Ascending aorta (tissue), 2 donors: ENCODE data around the gene PREX1. TPM values are rescaled to one million over a fixed set of nuclear protein-coding genes. Genes with fewer than 3 reads are reported as not detected.

Experiments used
- DNase-seq, 2 donors: peaks; one replicate each; pipeline ENCODE4 v3.0.0-alpha.2; 2019; ENCODE audit warnings: low spot score in 2 of 2
- H3K27ac ChIP-seq, 2 donors: fragments of 200-600 bp; sonication (generic); one replicate each; pipeline ENCODE4 v1.5.1; 2016 to 2017; ENCODE audit warnings: mild to moderate bottlenecking in 1 of 2
- H3K27me3 ChIP-seq: fragments of 200-600 bp; sonication (generic); one replicate; pipeline ENCODE4 v1.5.1; 2017
- H3K36me3 ChIP-seq, 2 donors: fragments of 200-600 bp; sonication (generic); one replicate each; pipeline ENCODE4 v1.5.1; 2016
- H3K4me1 ChIP-seq, 2 donors: fragments of 200-600 bp; sonication (generic); one replicate each; pipeline ENCODE4 v1.5.1; 2016 to 2017; ENCODE audit warnings: mild to moderate bottlenecking in 1 of 2
- H3K4me3 ChIP-seq, 2 donors: fragments of 200-600 bp; sonication (generic); one replicate each; pipeline ENCODE4 v1.5.1; 2016 to 2017; ENCODE audit warnings: mild to moderate bottlenecking in 1 of 2
- H3K9me3 ChIP-seq, 2 donors: fragments of 200-600 bp; sonication (generic); one replicate each; pipeline ENCODE4 v1.5.1; 2016
- intact Hi-C: fragments of 100-400 bp; cut with DNase I; formaldehyde crosslinking; loops from one replicate; pipeline ENCODE4 v1.15.1; 2023
- total RNA-seq: library from RNA; depleted of rRNA; stranded (reverse); fragments of >200 nt; gene quantifications from one replicate; pipeline ENCODE4 v1.1.0, GENCODE V29; 2016
- TF ChIP-seq, protein P1 (sequence below), 3 experiments: fragments of 200-600 bp in 2 of 3; fragments of 450-650 bp in 1 of 3; sonication (generic) in 2 of 3; IDR thresholded peaks; one replicate each; pipeline ENCODE4 v1.5.1; 2016 to 2019; ENCODE audit warnings: antibody characterized with exemption in 3 of 3, mild to moderate bottlenecking in 1 of 3, moderate library complexity in 1 of 3

Gene PREX1
- total RNA-seq, 1 donor from 2014 or later, result 75.4 TPM

DNA sequence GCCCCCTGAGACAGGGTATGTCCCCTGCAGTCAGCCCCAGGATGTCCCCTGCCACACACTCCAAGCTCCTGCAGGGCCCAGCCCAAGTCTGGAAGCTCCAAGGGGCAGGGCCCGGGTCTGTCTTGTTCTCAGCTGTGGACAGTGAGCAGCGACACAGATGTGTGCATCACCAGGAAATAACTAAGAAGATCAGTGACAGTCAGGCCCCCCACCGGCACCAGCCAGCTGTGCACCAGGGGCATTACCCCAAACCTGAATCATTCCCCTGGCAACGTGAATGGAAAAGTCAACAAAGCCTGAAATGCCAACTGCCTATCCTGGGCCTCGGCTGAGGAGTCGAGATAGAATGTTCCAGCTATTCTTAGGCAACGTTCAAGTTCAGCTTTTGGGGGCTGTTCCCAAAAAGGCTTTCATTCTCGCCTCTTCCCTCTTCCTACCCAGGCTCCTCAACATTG is 105.0 kb downstream of the PREX1 start:
- intact Hi-C loops, result loop anchor here (1.0 to 5.0 kb wide), 6 partner anchors 40 to 324 kb away; partner anchors contain the start of genes ARFGEF2, CSE1L and PREX1
- TF ChIP-seq, protein P1, sequence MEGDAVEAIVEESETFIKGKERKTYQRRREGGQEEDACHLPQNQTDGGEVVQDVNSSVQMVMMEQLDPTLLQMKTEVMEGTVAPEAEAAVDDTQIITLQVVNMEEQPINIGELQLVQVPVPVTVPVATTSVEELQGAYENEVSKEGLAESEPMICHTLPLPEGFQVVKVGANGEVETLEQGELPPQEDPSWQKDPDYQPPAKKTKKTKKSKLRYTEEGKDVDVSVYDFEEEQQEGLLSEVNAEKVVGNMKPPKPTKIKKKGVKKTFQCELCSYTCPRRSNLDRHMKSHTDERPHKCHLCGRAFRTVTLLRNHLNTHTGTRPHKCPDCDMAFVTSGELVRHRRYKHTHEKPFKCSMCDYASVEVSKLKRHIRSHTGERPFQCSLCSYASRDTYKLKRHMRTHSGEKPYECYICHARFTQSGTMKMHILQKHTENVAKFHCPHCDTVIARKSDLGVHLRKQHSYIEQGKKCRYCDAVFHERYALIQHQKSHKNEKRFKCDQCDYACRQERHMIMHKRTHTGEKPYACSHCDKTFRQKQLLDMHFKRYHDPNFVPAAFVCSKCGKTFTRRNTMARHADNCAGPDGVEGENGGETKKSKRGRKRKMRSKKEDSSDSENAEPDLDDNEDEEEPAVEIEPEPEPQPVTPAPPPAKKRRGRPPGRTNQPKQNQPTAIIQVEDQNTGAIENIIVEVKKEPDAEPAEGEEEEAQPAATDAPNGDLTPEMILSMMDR (IDR thresholded peaks at IDR 0.05), result peak; percentile 26 to 38 (median 31)
- Histone ChIP-seq H3K4me3 (peak overlapping the region in 1 of 2 donors; percentile 39), H3K27me3 (no peaks in the 10 kb centered on the region), H3K36me3 (no peaks in the 10 kb centered on the region), H3K9me3 (no peaks in the 10 kb centered on the region), H3K4me1 (peaks cover 27 to 69% of the 10 kb centered on the region in 2 donors), H3K27ac (peak overlapping the region; percentile 90 to 97)
- peak; percentile 36 to 93 for DNase-seq

DNA sequence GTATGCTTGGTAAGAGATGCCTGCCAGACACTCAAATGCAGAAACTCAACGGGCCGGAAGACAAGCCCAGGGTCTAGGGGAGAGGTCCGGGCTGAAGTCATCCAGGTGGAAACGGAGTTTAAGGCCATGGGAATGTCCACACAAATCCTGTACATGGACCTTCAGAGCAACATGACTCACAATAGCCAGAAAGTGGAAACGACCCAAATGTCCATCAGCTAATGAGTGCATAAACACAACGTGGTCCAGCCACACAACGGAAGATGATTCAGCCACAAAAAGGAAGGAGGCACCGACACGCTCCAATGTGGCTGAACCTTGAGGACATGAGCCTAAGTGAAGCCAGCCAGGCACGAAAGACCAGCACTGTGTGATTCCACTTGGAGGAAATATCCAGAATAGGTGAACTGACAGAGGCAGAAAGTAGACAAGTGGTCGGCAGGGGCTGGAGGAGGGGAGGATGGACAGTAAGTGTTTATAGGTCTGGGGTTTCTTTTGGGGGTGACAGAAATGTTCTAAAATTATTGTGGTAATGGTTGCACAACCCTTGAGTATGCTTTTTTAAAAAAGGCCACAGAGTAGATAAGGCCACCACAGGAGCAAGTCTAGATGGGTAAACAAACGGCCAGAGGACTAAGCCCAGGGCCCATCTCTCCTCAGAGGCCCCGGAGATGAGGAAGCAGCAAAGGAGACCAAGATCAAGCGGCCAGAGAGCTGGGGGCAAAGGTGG is 105.6 kb downstream of the PREX1 start:
- DNase-seq, result peak; percentile 72 to 93
- TF ChIP-seq, protein P1 (IDR thresholded peaks at IDR 0.05), result no peak
- Histone ChIP-seq H3K36me3 (no peaks in the 10 kb centered on the region), H3K9me3 (no peaks in the 10 kb centered on the region), H3K4me1 (peaks cover 27 to 70% of the 10 kb centered on the region in 2 donors), H3K27me3 (no peaks in the 10 kb centered on the region), H3K27ac (peak overlapping the region; percentile 90 to 97), H3K4me3 (peak overlapping the region in 1 of 2 donors; percentile 35)
- intact Hi-C loops, result loop anchor here (2.0 to 5.0 kb wide), 5 partner anchors 39 to 325 kb away; partner anchors contain the start of genes ARFGEF2, CSE1L and PREX1

DNA sequence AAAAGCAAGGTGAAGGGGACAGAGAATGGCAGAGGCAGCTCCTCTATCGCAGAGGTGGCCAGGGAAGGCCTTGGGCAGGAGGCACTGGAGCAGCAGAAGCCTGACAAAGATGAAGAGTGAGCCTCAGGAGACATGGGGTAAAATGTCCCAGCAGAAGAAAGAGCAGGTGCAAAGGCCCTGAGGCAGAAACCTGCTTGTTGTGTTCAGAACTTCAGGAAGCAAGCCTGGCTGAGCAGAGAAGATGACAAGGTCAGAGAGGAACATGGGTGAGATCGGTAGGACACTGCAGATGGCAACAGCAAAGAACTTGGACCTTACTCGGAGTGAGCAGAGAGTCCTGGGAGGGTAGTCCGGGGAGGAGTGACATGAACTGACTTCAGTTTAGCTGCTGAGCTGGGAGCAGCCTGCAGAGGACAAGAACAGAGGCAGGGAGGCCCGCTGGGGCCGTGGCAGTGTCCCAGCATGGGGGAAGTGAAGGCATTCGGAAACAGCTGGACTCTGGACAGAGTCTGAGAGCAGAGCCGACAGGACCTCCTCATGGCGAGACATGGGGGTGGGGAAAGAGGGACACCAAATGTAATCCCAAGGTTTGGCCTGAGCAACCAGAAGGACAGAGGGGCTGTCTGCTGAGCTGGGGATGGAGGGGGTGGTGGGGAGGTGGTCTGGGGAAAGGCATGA is 106.3 kb downstream of the PREX1 start:
- Histone ChIP-seq H3K27ac (peak overlapping the region; percentile 90 to 97), H3K4me3 (no peak overlapping the region), H3K4me1 (peaks cover 27 to 69% of the 10 kb centered on the region in 2 donors), H3K36me3 (no peaks in the 10 kb centered on the region), H3K9me3 (no peaks in the 10 kb centered on the region), H3K27me3 (no peaks in the 10 kb centered on the region)
- intact Hi-C loops, result loop anchor here (1.0 to 5.0 kb wide), 6 partner anchors 17 to 325 kb away; partner anchors contain the start of genes ARFGEF2, CSE1L and PREX1
- DNase-seq, result no peak
- TF ChIP-seq, protein P1 (IDR thresholded peaks at IDR 0.05), result no peak

DNA sequence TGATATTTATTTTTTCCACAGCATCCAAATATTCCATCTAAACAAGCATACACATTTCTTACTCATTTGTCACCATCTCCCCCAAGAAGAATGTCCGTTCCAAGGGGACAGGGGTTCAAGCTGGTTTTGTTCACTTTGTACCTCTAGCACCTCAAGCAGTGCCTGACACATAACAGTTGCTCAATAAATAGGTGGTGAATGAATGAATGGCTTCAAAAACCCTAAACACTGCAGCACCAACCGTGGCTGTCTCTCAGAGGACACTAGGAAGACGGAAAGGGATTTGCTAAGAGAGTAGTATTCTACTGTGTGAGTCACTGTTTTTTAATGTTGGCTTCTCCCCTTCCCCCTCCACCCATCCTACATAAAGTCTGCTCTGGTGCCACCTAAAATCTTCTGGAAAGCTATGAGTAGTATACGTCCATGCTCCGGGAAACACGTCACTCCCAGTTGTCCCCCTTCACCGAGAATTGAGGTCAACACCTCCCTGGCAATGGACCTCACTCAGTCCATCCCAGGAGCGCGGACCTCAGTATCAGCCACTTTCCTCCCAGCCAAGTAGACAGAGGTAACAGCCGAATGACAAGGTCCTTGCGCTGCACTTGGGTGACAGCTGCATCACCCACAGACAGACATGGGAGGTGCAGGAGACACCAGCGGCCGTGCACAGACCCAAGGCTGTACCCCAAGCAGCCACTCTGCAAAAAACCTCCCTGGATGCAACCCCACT is 107.4 kb downstream of the PREX1 start:
- H3K4me3 ChIP-seq, result no peak overlapping the region
- H3K27me3 ChIP-seq, result no peaks in the 10 kb centered on the region
- DNase-seq, result no peak
- H3K9me3 ChIP-seq, result no peaks in the 10 kb centered on the region
- peaks cover 27 to 59% of the 10 kb centered on the region in 2 donors for H3K4me1 ChIP-seq
- H3K27ac ChIP-seq, result peak overlapping the region; percentile 90 to 97
- H3K36me3 ChIP-seq, result no peaks in the 10 kb centered on the region
- TF ChIP-seq, protein P1 (IDR thresholded peaks at IDR 0.05), result no peak
- intact Hi-C loops, result loop anchor here (1.0 to 5.0 kb wide), 4 partner anchors 13 to 202 kb away; partner anchors contain the start of gene ARFGEF2

DNA sequence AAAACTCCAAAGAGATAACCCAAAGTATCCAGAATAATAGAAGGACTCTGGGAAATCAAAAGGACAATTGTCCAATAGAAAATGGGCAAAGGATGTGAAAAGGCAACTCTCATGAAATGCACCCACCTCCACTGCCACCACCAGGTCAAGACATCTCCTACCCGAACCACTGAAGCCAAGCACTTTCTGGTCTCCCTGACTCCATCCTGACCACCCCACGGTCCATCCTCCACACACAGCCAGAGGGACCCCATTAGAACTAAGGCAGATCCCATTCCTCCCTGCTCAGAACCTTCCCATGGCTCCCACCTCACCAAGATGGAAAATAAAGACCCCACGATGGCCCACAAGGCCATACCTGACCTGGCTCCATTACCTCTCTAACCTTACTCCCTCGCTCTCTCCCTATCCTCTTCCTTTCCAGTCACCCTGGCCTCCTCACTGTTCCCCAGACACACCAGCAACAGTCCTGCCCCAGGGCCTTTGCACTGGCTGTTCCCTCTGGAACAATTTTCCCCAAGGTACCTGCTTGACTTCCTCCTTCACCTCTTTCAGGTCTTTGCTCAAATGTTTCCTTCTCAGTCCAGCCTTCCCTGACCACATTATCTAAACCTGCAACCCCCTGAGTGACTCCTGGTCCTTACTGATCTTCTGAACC is 108.1 kb downstream of the PREX1 start:
- Histone ChIP-seq H3K27me3 (no peaks in the 10 kb centered on the region), H3K36me3 (no peaks in the 10 kb centered on the region), H3K9me3 (no peaks in the 10 kb centered on the region), H3K4me3 (no peak overlapping the region), H3K27ac (peak overlapping the region; percentile 90 to 97), H3K4me1 (peaks cover 27 to 52% of the 10 kb centered on the region in 2 donors)
- DNase-seq, result no peak
- intact Hi-C loops, result loop anchor here (1.0 to 5.0 kb wide), 4 partner anchors 12 to 203 kb away; partner anchors contain the start of gene ARFGEF2
- TF ChIP-seq, protein P1 (IDR thresholded peaks at IDR 0.05), result no peak
